Endothelial cell (in vitro differentiated cells): ENCODE results near the gene KSR2. TPM values are rescaled to one million over a fixed set of nuclear protein-coding genes. Genes with fewer than 3 reads are reported as not detected.

Source experiments
- DNase-seq: peaks from one replicate; pipeline ENCODE4 v3.0.0; 2021; ENCODE audit warnings: low spot score
- H3K27ac Mint-ChIP-seq: one replicate; pipeline ENCODE4 v1.8.0; 2021; ENCODE audit warnings: mixed read lengths, inconsistent platforms; ENCODE audit not compliant: unreplicated experiment
- H3K27me3 Mint-ChIP-seq: one replicate; pipeline ENCODE4 v1.8.0; 2021; ENCODE audit warnings: mild to moderate bottlenecking, moderate library complexity, mixed read lengths, inconsistent platforms; ENCODE audit not compliant: unreplicated experiment
- H3K36me3 Mint-ChIP-seq: one replicate; pipeline ENCODE4 v1.8.0; 2021; ENCODE audit warnings: mild to moderate bottlenecking, low read depth, mixed read lengths, inconsistent platforms; ENCODE audit not compliant: unreplicated experiment
- H3K4me1 Mint-ChIP-seq: one replicate; pipeline ENCODE4 v1.8.0; 2021; ENCODE audit warnings: mild to moderate bottlenecking, mixed read lengths, inconsistent platforms; ENCODE audit not compliant: unreplicated experiment
- H3K4me3 Mint-ChIP-seq: one replicate; pipeline ENCODE4 v1.8.0; 2021; ENCODE audit warnings: mild to moderate bottlenecking, mixed read lengths, inconsistent platforms; ENCODE audit not compliant: unreplicated experiment
- H3K9me3 Mint-ChIP-seq: one replicate; pipeline ENCODE4 v1.8.0; 2021; ENCODE audit warnings: mixed read lengths, inconsistent platforms; ENCODE audit not compliant: unreplicated experiment
- long read RNA-seq: library from polyadenylated mRNA; unstranded; transcript quantifications from one replicate; pipeline ENCODE4 v2.0.0, GENCODE V29; 2020; ENCODE audit not compliant: unreplicated experiment
- total RNA-seq: library from RNA; stranded (reverse); fragmentation: NEBNext Ultra II Directional; extraction: Animal tissue kit (Norgen Biotek cat#: 25700); gene quantifications from one replicate; pipeline ENCODE4 v1.2.1, GENCODE V29; 2021; ENCODE audit not compliant: unreplicated experiment
- TF ChIP-seq, protein P1 (sequence below): fragments of 200-600 bp; sonication (generic); IDR thresholded peaks from one replicate; pipeline ENCODE4 v1.5.0; 2021; ENCODE audit warnings: antibody characterized with exemption; ENCODE audit not compliant: unreplicated experiment

Gene KSR2
- 0.05 TPM for total RNA-seq
- long read RNA-seq: 0 reads

DNA sequence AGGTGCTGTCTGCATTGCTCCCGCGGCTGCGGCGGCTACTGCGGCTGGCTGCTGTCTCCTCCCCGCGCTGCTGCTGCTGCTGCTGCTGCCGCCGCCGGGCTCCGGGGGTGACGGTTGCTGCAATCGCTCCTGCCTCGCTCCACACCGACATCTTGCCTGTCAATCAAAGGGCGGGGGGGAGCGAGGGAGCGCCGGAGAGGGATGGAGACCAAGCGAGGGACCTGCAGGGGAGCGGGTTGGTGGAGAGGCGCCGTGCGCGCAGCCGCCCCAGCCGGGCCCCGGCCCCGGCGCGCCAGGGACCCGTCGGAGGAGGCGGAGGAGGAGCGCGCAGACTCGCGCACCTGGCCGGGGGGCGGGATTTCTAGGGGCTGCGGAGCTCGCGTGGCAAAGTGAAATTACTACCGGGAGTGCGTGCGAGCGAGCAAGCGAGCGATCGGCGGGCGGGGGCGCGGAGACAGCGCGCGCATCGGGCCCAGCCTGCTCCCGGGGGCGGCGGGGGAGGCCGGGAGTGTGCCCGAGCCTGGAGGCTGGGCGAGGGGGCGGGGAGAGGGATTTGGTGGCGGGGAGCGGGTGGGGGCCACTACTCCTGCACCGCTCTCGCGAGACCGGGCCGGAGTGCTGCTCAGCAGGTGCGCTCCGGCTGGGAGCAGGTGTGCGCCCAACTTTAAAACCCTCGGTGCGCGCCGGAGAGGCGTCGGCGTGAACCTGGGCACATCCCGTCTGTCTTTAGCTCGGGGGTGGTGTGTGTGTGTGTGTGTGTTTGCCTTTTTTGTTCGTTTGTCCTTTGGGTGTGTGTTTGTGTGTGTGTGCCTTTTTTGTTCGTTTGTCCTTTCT is at the start of gene KSR2:
KSR2 (minus strand) TSS at position 165 of the 834 bp plus-strand sequence. CDS start 735 bp downstream, outside the sequence.
- TF ChIP-seq, protein P1, sequence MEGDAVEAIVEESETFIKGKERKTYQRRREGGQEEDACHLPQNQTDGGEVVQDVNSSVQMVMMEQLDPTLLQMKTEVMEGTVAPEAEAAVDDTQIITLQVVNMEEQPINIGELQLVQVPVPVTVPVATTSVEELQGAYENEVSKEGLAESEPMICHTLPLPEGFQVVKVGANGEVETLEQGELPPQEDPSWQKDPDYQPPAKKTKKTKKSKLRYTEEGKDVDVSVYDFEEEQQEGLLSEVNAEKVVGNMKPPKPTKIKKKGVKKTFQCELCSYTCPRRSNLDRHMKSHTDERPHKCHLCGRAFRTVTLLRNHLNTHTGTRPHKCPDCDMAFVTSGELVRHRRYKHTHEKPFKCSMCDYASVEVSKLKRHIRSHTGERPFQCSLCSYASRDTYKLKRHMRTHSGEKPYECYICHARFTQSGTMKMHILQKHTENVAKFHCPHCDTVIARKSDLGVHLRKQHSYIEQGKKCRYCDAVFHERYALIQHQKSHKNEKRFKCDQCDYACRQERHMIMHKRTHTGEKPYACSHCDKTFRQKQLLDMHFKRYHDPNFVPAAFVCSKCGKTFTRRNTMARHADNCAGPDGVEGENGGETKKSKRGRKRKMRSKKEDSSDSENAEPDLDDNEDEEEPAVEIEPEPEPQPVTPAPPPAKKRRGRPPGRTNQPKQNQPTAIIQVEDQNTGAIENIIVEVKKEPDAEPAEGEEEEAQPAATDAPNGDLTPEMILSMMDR: no peak
- peaks cover 2% of the 10 kb centered on the region for H3K4me1 Mint-ChIP-seq
- H3K27me3 Mint-ChIP-seq: peaks cover 11% of the 10 kb centered on the region

DNA sequence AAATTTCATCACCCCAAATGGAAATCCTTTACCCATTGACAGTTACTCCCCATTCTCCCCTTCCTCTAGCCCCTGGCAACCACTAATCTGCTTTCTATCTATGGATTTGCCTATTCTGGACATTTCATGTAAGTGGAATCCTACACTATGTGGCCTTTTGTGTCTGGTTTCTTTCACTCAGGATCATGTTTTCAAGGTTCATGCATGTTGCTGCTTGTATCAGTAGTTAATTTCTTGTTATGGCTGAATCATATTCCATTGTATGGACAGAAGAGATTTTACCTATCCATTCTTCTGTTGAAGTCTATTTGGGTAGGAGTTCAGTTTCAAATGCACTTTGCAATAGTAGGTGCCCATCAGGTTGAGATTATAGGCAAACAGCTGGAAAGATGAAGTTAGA is 49.1 kb upstream of the KSR2 start:
- H3K36me3 Mint-ChIP-seq: peaks cover 9% of the 10 kb centered on the region
- peaks cover 4% of the 10 kb centered on the region for H3K4me1 Mint-ChIP-seq
- TF ChIP-seq, protein P1: no peak
- no peaks in the 10 kb centered on the region for H3K9me3 Mint-ChIP-seq
- H3K27ac Mint-ChIP-seq: no peak overlapping the region
- peaks cover 4% of the 10 kb centered on the region for H3K27me3 Mint-ChIP-seq
- no peak for DNase-seq
- H3K4me3 Mint-ChIP-seq: peak overlapping the region; percentile 56

More for the DNA sequence above, at the start of gene KSR2:
- peak within 1 kb of the TSS; percentile 95 for H3K4me3 Mint-ChIP-seq
- DNase-seq: peak; percentile 57
- peaks cover 3% of the 10 kb centered on the region for H3K36me3 Mint-ChIP-seq
- H3K27ac Mint-ChIP-seq: no peak within 1 kb of the TSS
- H3K9me3 Mint-ChIP-seq: peaks cover 8% of the 10 kb centered on the region

DNA sequence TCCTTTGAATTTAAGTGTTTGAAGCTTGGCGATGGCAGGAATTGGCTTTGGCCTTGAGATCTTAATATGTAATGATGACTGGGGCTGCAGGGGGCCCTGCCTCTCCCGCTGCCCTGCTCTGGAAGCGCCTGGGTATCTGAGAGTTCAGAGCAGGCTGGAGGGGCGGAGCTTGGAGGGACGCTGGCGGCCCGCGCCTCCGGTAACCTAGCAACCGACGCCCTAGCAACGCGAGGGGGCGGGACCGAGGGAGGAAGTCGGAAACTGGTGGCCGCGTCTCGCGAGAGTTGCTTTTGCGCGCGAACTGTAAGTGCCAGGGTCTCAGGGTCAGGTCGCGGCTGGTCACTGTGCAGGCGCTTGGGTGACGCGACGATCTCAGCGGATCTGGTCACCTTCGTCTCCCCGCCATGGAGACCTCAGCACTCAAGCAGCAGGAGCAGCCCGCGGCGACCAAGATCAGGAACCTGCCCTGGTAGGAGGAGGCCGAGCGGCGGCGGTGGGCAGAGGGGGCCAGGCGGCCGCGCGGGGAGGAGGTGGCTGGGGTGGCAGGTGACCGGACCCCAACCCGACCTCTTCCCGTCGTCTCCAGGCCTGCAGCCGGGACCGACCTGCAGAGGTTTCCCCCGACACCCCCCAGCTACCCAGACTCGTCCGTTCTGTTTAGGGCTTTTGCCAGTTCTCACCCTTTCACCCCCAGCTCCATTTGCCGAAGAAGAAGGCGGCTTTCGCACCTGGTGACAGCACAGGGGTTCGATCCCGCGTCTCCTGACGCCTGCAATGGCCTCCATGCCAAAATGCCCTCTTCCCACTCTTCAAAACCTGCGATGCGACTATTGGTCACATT is 47.9 kb upstream of the KSR2 start, which contains the start of gene RFC5:
RFC5 (plus strand) TSS at position 280 of the 841 bp plus-strand sequence; CDS start at position 405, 125 bp downstream.
- H3K4me3 Mint-ChIP-seq: peak within 1 kb of the TSS; percentile 91
- H3K36me3 Mint-ChIP-seq: peaks cover under 1% of the 10 kb centered on the region
- peaks cover 4% of the 10 kb centered on the region for H3K4me1 Mint-ChIP-seq
- DNase-seq: peak; percentile 99
- H3K9me3 Mint-ChIP-seq: no peaks in the 10 kb centered on the region
- TF ChIP-seq, protein P1: no peak
- H3K27me3 Mint-ChIP-seq: peaks cover 4% of the 10 kb centered on the region
- peak within 1 kb of the TSS; percentile 34 for H3K27ac Mint-ChIP-seq

DNA sequence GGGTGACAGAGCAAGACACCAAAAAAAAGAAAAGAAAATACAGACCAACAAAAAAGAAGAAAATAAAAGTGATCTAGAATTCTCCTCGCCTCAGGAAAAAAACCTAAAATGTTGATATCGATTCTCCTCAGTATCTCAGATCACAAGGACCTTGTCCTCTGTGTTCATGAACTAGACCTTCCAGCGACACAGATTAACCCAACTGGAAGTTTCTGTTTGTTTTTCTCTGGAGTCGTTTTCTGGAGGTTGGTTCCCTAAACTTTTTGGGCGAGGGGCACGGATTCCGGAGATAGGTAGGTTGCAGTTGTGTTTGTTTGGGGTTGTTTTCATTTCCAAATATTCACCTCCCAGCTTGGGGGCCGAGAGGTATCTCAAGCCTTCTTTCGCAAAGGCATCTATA is 47.2 kb upstream of the KSR2 start:
- no peak for DNase-seq
- Mint-ChIP-seq H3K27ac (no peak overlapping the region), H3K9me3 (no peaks in the 10 kb centered on the region), H3K4me3 (peak overlapping the region; percentile 91), H3K4me1 (peaks cover 4% of the 10 kb centered on the region), H3K27me3 (peaks cover 4% of the 10 kb centered on the region), H3K36me3 (no peaks in the 10 kb centered on the region)
- TF ChIP-seq, protein P1: no peak
